Astrocyte of the cerebellum (primary cell): Measurements from ENCODE around the gene MRPL23.

Experiments used
- DNase-seq: peaks from one replicate; pipeline ENCODE4 v3.0.0-alpha.2; 2011; ENCODE audit warnings: low read depth
- H3K4me3 ChIP-seq: 2 replicates; pipeline ENCODE4 v1.5.1; 2011; ENCODE audit warnings: mild to moderate bottlenecking, low read depth, low read length, moderate library complexity
- CTCF ChIP-seq: IDR thresholded peaks from 2 replicates; pipeline ENCODE4 v1.5.1; 2012; ENCODE audit warnings: low read length, low read depth, moderate library complexity, mild to moderate bottlenecking; ENCODE audit errors: missing control alignments
- in situ Hi-C: cut with HindIII; loops from 2 replicates; pipeline ENCODE4 v1.10.0; 2017; ENCODE audit warnings: low sequenced_read_pairs

The MRPL23 gene

GRCh38 chr11:1946812-1947484 lies at the start of gene MRPL23:
MRPL23 (plus strand) TSS chr11:1947332; CDS start chr11:1947363, 31 bp downstream.
- in situ Hi-C loops: no loop called here
- no peak for TF ChIP-seq CTCF
- no peak for DNase-seq
- H3K4me3 ChIP-seq: no peak within 1 kb of the TSS

GRCh38 chr11:1899090-1899489 lies 48.0 kb upstream of the MRPL23 start:
- no peak for TF ChIP-seq CTCF
- DNase-seq: no peak
- no peak overlapping the region for H3K4me3 ChIP-seq
- in situ Hi-C loops: loop anchor here (10.0 kb wide), 1 partner anchor 214 kb away; no protein-coding TSS in a partner anchor

- H3K4me3 ChIP-seq: no peak overlapping the region
- DNase-seq: no peak
- TF ChIP-seq CTCF: no peak
- in situ Hi-C loops: loop anchor here (5.0 to 10.0 kb wide), 2 partner anchors 52 to 215 kb away; no protein-coding TSS in a partner anchor
Measured at GRCh38 chr11:1899686-1900085, 47.4 kb upstream of the MRPL23 start.

GRCh38 chr11:1906181-1906580 lies 41.0 kb upstream of the MRPL23 start:
- no peak for TF ChIP-seq CTCF
- in situ Hi-C loops: no loop called here
- H3K4me3 ChIP-seq: no peak overlapping the region
- no peak for DNase-seq

GRCh38 chr11:1906611-1907423 lies 40.3 kb upstream of the MRPL23 start:
- no peak for TF ChIP-seq CTCF
- in situ Hi-C loops: no loop called here
- no peak overlapping the region for H3K4me3 ChIP-seq
- DNase-seq: no peak

- in situ Hi-C loops: no loop called here
- no peak overlapping the region for H3K4me3 ChIP-seq
- TF ChIP-seq CTCF: no peak
Measured at GRCh38 chr11:1908618-1909017, 38.5 kb upstream of the MRPL23 start.

More at GRCh38 chr11:1908618-1909017, 38.5 kb upstream of the MRPL23 start:
- DNase-seq: no peak
